WI38 (cell line): ENCODE measurements around the gene ZBTB45.

Experiments
- H3K4me3 ChIP-seq: 2 replicates; pipeline ENCODE4 v1.5.1; 2011; ENCODE audit warnings: low read depth, mild to moderate bottlenecking, control low read depth, low read length
- TF ChIP-seq, protein P1 (sequence below): IDR thresholded peaks from 2 replicates; pipeline ENCODE4 v1.5.1; 2012; ENCODE audit warnings: low read depth, mild to moderate bottlenecking, control low read depth, low read length

Gene ZBTB45

DNA sequence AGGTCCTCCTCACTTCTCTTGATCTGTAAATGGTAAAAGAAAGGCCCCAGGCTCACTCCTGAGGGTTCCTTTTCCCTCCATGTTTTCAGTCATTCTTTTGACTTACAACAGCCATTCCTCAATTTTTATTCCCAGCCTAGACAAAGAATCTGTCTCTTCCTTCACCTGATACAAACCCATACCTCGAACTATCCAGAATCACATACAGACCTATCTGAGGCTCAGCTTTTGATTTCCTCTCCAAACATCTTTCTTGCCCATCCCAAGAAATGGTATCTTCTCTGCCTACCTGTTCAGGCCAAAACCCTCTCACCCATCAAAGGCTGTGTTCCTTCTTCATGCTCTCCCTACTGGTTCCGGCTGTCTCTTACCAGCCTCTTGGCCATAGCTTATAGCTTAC lies 33.0 kb upstream of the ZBTB45 start:
- TF ChIP-seq, protein P1, sequence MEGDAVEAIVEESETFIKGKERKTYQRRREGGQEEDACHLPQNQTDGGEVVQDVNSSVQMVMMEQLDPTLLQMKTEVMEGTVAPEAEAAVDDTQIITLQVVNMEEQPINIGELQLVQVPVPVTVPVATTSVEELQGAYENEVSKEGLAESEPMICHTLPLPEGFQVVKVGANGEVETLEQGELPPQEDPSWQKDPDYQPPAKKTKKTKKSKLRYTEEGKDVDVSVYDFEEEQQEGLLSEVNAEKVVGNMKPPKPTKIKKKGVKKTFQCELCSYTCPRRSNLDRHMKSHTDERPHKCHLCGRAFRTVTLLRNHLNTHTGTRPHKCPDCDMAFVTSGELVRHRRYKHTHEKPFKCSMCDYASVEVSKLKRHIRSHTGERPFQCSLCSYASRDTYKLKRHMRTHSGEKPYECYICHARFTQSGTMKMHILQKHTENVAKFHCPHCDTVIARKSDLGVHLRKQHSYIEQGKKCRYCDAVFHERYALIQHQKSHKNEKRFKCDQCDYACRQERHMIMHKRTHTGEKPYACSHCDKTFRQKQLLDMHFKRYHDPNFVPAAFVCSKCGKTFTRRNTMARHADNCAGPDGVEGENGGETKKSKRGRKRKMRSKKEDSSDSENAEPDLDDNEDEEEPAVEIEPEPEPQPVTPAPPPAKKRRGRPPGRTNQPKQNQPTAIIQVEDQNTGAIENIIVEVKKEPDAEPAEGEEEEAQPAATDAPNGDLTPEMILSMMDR: no peak
- no peak overlapping the region for H3K4me3 ChIP-seq

DNA sequence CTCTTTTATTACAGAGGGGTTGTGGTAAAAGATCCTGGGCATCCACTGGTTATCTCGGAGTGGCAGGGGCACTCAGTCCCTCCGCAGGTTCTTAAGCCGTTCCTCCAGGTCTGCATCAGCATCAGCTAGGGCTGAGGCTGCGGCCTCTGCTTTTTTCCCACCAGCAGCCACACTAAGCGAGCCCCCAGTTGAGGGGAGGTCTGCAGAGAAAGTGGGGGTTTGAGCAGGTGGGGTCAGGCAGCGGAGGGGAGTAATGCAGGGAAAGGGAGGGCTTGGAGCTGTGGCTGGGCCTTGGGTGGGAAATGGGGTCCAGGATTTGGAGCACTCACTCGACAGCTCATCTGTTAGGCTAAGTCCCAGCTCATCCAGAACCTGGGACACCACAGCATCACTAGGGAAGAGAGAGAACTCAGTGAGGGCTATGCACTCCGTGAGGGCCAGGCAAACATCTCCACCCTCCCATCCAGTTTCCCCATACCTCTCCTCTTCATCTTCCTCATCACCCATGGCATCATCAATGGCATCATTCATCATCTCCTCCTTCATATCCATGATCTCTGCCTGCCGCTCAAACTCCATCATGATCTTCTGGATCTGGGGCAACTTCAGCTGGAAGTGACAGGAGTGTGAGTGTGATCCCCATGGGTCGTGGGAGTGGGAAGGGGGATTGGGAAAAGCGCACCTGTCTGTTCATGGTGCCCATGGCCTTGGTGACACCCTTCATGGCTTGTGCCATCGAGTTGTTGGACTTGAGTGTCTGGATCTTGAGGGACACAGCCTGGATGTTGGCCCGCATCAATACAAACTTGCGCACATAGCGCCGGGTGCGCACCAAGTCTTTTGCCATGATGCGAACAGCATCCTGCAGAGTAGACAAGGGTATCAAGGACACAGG lies 32.2 kb upstream of the ZBTB45 start:
- TF ChIP-seq, protein P1: no peak
- H3K4me3 ChIP-seq: no peak overlapping the region

DNA sequence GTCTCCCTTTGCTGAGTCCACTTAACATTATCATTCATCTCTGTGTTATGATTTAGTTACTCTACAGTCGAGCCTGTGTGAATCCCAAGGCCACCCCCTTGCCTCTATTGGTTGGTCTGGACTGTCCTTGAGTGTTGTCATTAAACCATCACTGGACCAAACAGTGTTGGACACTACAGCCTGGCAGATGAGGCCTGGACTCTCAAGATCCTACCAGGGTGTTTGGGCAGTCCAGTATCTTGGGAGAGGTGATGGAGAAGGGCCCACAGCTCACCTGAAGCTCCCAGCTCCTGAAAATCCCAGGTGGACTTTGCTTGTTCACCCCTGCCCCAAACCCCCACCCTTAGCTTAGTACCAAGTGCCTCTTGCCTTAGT lies 31.5 kb upstream of the ZBTB45 start:
- no peak overlapping the region for H3K4me3 ChIP-seq
- TF ChIP-seq, protein P1: no peak

DNA sequence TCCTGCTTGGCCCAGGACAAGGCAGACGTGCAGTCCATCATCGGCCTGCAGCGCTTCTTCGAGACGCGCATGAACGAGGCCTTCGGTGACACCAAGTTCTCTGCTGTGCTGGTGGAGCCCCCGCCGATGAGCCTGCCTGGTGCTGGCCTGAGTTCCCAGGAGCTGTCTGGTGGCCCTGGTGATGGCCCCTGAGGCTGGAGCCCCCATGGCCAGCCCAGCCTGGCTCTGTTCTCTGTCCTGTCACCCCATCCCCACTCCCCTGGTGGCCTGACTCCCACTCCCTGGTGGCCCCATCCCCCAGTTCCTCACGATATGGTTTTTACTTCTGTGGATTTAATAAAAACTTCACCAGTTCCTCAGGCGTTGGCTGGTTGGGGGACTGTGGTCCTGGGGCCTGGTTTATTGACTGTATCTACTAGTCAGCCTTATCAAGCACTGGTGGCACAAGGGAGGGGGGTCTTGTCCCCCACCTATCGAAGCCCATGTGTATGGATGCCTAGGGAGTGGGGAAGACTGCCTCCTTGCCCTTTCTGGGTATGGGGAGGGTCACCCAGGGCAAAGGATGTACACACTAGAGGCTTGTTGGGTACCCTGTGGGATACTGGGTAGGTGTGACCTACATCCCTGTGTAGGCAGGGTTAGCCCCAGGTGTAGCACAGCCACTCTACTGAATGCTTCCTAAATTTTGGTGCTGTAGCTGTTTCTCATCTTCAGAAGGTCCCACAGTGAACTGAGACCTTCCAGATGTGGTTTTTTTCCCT lies 30.9 kb upstream of the ZBTB45 start:
- H3K4me3 ChIP-seq: no peak overlapping the region
- TF ChIP-seq, protein P1: no peak

DNA sequence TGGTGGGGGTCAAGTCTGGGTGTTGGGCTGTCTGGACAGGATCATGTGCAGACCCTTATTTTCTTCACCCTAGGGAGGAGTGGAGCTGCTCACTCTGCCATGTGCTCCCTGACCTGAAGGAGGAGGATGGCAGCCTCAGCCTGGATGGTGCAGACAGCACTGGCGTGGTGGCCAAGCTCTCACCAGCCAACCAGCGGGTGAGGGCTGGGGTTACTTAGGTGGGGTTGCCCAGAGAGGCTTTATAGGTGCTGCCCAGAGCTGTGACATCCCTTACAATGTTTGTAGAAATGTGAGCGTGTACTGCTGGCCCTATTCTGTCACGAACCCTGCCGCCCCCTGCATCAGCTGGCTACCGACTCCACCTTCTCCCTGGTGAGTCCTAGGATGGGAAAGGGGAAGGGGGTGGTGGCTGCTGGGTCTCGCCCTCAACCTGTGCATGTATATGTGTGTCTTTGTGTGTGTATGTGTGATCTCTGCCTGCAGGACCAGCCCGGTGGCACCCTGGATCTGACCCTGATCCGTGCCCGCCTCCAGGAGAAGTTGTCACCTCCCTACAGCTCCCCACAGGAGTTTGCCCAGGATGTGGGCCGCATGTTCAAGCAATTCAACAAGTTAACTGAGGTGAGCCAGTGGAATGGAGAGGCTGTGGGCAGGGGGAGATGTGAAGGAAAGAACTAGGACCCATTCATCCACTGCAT lies 30.2 kb upstream of the ZBTB45 start:
- TF ChIP-seq, protein P1: no peak
- no peak overlapping the region for H3K4me3 ChIP-seq

DNA sequence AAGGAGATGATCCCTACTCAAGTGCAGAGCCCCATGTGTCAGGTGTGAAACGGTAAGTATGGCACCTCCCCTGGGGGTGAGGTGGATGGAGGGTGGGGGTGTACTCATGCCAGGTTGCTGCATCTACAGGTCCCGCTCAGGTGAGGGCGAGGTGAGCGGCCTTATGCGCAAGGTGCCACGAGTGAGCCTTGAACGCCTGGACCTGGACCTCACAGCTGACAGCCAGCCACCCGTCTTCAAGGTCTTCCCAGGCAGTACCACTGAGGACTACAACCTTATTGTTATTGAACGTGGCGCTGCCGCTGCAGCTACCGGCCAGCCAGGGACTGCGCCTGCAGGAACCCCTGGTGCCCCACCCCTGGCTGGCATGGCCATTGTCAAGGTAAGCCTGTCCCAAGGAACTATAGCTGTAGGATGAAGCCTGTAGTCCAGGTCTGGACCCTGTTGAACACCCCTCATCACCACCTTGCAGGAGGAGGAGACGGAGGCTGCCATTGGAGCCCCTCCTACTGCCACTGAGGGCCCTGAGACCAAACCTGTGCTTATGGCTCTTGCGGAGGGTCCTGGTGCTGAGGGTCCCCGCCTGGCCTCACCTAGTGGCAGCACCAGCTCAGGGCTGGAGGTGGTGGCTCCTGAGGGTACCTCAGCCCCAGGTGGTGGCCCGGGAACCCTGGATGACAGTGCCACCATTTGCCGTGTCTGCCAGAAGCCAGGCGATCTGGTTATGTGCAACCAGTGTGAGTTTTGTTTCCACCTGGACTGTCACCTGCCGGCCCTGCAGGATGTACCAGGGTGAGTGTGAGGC lies 29.5 kb upstream of the ZBTB45 start:
- no peak overlapping the region for H3K4me3 ChIP-seq
- TF ChIP-seq, protein P1: no peak
